ENCODE results near the gene RETREG1. TPM values are rescaled to one million over a fixed set of nuclear protein-coding genes. Genes with fewer than 3 reads are reported as not detected.

The RETREG1 gene
- total RNA-seq, 1 donor from 2014 or later = 8.3 TPM

DNA sequence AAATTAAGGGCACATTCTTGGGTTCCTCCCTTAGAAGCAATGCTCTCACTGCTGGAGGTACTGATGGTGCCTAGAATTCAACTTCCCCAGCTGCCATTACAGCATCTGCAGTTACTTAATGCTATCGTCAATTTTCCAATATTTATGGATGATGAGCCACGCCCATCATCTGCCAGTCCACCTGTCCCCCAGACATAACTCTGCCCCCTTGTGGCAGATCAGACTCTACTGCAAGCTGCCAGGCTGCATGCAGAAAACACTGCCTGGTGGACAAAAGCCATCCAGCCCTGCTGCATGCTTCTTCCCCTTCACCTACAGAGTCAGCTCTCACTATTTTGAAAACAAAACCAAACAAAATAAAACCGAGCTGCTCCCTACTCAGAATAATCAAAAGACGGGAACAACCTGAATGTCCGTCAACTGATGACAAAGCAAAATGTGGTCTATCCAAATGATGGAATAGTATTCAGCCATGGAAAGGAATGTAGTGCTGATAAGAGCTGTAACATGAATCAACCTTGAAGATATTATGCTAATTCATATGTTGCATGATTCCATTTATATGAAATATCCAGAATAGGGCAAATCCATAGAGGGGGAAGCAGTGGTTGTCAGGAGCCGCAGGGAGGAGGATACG lies 66.4 kb downstream of the RETREG1 start:
- DNase-seq (ENCODE audit: low spot score in 2 of 2, unreplicated experiment in 2 of 2) = no peak

GRCh38 chr5:16549491-16550206 lies 67.1 kb downstream of the RETREG1 start:
- Mint-ChIP-seq H3K4me3 (no peak overlapping the region), H3K4me1 (peaks cover 8% of the 10 kb centered on the region), H3K27ac (no peak overlapping the region), H3K27me3 (ENCODE audit: low read depth) (no peaks in the 10 kb centered on the region), H3K9me3 (peaks cover 3% of the 10 kb centered on the region), H3K36me3 (no peaks in the 10 kb centered on the region)
- DNase-seq (ENCODE audit: low spot score in 2 of 2, unreplicated experiment in 2 of 2) = no peak
- TF ChIP-seq, protein P1, sequence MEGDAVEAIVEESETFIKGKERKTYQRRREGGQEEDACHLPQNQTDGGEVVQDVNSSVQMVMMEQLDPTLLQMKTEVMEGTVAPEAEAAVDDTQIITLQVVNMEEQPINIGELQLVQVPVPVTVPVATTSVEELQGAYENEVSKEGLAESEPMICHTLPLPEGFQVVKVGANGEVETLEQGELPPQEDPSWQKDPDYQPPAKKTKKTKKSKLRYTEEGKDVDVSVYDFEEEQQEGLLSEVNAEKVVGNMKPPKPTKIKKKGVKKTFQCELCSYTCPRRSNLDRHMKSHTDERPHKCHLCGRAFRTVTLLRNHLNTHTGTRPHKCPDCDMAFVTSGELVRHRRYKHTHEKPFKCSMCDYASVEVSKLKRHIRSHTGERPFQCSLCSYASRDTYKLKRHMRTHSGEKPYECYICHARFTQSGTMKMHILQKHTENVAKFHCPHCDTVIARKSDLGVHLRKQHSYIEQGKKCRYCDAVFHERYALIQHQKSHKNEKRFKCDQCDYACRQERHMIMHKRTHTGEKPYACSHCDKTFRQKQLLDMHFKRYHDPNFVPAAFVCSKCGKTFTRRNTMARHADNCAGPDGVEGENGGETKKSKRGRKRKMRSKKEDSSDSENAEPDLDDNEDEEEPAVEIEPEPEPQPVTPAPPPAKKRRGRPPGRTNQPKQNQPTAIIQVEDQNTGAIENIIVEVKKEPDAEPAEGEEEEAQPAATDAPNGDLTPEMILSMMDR (IDR thresholded peaks at IDR 0.05; ENCODE audit: unreplicated experiment) = no peak

More for the DNA sequence above, 66.4 kb downstream of the RETREG1 start:
- peaks cover 8% of the 10 kb centered on the region for H3K4me1 Mint-ChIP-seq
- no peak overlapping the region for H3K27ac Mint-ChIP-seq
- peaks cover 3% of the 10 kb centered on the region for H3K9me3 Mint-ChIP-seq
- TF ChIP-seq, protein P1 (IDR thresholded peaks at IDR 0.05; ENCODE audit: unreplicated experiment) = peak; percentile 46
- no peak overlapping the region for H3K4me3 Mint-ChIP-seq
- no peaks in the 10 kb centered on the region for H3K36me3 Mint-ChIP-seq
- no peaks in the 10 kb centered on the region for H3K27me3 Mint-ChIP-seq (ENCODE audit: low read depth)

DNA sequence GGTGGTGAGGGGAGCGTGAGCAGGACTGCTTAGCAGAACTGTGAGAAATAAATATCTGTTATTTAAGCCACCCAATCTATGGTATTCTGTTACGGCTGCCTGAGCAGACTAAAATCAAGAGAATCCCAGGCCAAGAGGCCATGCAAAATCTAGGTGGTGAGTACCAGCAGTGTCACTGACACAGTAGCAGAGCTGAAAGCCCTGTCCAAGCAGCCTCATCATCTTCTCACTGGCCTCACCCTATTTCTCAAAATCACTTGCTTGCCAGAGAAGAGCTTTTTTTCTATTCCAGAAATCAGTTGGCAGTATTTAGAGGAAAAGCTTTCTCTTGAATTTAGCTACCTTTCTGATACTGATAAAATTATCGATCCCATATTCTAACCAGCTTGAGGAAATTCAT lies 68.0 kb downstream of the RETREG1 start:
- Mint-ChIP-seq H3K27me3 (ENCODE audit: low read depth) (no peaks in the 10 kb centered on the region), H3K27ac (no peak overlapping the region), H3K9me3 (peaks cover 3% of the 10 kb centered on the region), H3K36me3 (no peaks in the 10 kb centered on the region), H3K4me1 (peaks cover 8% of the 10 kb centered on the region), H3K4me3 (no peak overlapping the region)
- no peak for DNase-seq (ENCODE audit: low spot score in 2 of 2, unreplicated experiment in 2 of 2)
- TF ChIP-seq, protein P1 (IDR thresholded peaks at IDR 0.05; ENCODE audit: unreplicated experiment) = no peak

DNA sequence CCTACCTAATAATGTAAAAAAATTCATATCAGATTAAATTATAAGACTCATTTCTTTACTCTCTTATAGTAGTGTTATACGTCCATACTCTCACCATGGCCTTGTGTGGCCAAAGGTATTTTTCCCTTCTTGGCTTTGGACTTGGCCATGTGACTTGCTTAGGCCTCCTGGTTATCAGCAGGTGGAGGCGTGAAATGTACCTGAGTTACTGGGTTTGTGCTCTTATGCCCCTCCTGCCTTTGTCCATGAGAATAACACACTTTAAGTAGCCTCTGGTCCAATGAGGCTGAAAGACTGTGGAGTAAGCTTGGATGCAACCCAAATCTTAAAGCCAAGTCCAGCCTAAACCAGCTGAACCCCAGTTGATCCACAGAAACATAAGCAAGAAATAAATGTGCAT lies 68.7 kb downstream of the RETREG1 start:
- Mint-ChIP-seq H3K27me3 (ENCODE audit: low read depth) (no peaks in the 10 kb centered on the region), H3K9me3 (peaks cover 3% of the 10 kb centered on the region), H3K4me3 (no peak overlapping the region), H3K4me1 (peaks cover 8% of the 10 kb centered on the region), H3K36me3 (no peaks in the 10 kb centered on the region), H3K27ac (no peak overlapping the region)
- TF ChIP-seq, protein P1 (IDR thresholded peaks at IDR 0.05; ENCODE audit: unreplicated experiment) = no peak
- no peak for DNase-seq (ENCODE audit: low spot score in 2 of 2, unreplicated experiment in 2 of 2)

- Mint-ChIP-seq H3K27ac (peak overlapping the region; percentile 58), H3K4me3 (no peak overlapping the region), H3K4me1 (peaks cover 6% of the 10 kb centered on the region), H3K36me3 (no peaks in the 10 kb centered on the region), H3K9me3 (peaks cover 3% of the 10 kb centered on the region), H3K27me3 (ENCODE audit: low read depth) (no peaks in the 10 kb centered on the region)
- DNase-seq (ENCODE audit: low spot score in 2 of 2, unreplicated experiment in 2 of 2) = no peak
- TF ChIP-seq, protein P1 (IDR thresholded peaks at IDR 0.05; ENCODE audit: unreplicated experiment) = no peak
These were observed 69.5 kb downstream of the RETREG1 start for GRCh38 chr5:16547200-16547842.

Data from mesothelial cell of epicardium (in vitro differentiated cells).